Activated gamma-delta T cell treated with Interleukin-2 at 50 U/mL for 16 hours (primary cell): ENCODE measurements around the gene NRDC.

Experiments
- DNase-seq: peaks from one replicate; pipeline ENCODE4 v3.0.0-alpha.2; 2020

The NRDC gene

GRCh38 chr1:51754666-51755065, 123.9 kb downstream of the NRDC start:
- DNase-seq, result no peak

GRCh38 chr1:51753969-51754368, 124.6 kb downstream of the NRDC start:
- no peak for DNase-seq

GRCh38 chr1:51752073-51752948, 126.2 kb downstream of the NRDC start:
- no peak for DNase-seq

GRCh38 chr1:51750729-51751128, 127.8 kb downstream of the NRDC start:
- DNase-seq, result no peak

GRCh38 chr1:51750218-51750617, 128.3 kb downstream of the NRDC start:
- no peak for DNase-seq

- no peak for DNase-seq
These were observed 129.4 kb downstream of the NRDC start for GRCh38 chr1:51749151-51749550.

- DNase-seq, result no peak
These were observed 133.3 kb downstream of the NRDC start for GRCh38 chr1:51745304-51745570.

- no peak for DNase-seq
These were observed 133.8 kb downstream of the NRDC start for GRCh38 chr1:51744506-51745303.

GRCh38 chr1:51741121-51741681, 137.3 kb downstream of the NRDC start:
- DNase-seq, result no peak

- DNase-seq, result no peak
These were observed 137.9 kb downstream of the NRDC start for GRCh38 chr1:51740652-51741051.
